Kidney (tissue), 14 donors: ENCODE results near the gene KCTD19. TPM values are rescaled to one million over a fixed set of nuclear protein-coding genes. Genes with fewer than 3 reads are reported as not detected.

Experiments
- DNase-seq, 5 donors: peaks; one replicate each; pipeline ENCODE4 v3.0.0-alpha.2; 2013 to 2020
- FAIRE-seq: peaks from 2 replicates; lab custom pipeline; 2012; peaks lifted over from hg19 to GRCh38; lab: Jason Lieb, UNC
- H3K27ac ChIP-seq, 2 donors: one replicate each; pipeline ENCODE4 v1.7.0; 2013; ENCODE audit warnings: low read depth in 2 of 2, low read length in 2 of 2, inconsistent platforms in 1 of 2
- H3K27me3 ChIP-seq: one replicate; pipeline ENCODE4 v1.7.1; 2013; ENCODE audit warnings: low read length, inconsistent platforms; ENCODE audit not compliant: control insufficient read depth, insufficient read depth
- H3K36me3 ChIP-seq, 3 donors: one replicate each; pipeline versions ENCODE4 v1.7.0 to v1.7.1; 2013; ENCODE audit warnings: low read length in 3 of 3, control low read depth in 1 of 3, inconsistent platforms in 1 of 3; ENCODE audit not compliant: insufficient read depth in 3 of 3, control insufficient read depth in 2 of 3
- H3K4me1 ChIP-seq, 3 donors: one replicate each; pipeline versions ENCODE4 v1.7.0 to v1.7.1; 2013; ENCODE audit warnings: low read length in 3 of 3, inconsistent platforms in 1 of 3, low read depth in 1 of 3; ENCODE audit not compliant: control insufficient read depth in 2 of 3, insufficient read depth in 2 of 3
- H3K4me3 ChIP-seq, 3 donors: one replicate each; pipeline versions ENCODE4 v1.7.0 to v1.8.1; 2013; ENCODE audit warnings: low read length in 3 of 3, control low read depth in 1 of 3, inconsistent platforms in 1 of 3
- H3K9ac ChIP-seq, 3 donors: one replicate each; pipeline versions ENCODE4 v1.7.0 to v1.7.1; 2013; ENCODE audit warnings: low read length in 3 of 3, control low read depth in 1 of 3, inconsistent platforms in 1 of 3
- H3K9me3 ChIP-seq, 3 donors: one replicate each; pipeline versions ENCODE4 v1.7.0 to v1.7.1; 2013; ENCODE audit warnings: low read length in 3 of 3, control low read depth in 1 of 3, inconsistent platforms in 1 of 3; ENCODE audit not compliant: control insufficient read depth in 2 of 3, insufficient read depth in 1 of 3
- CTCF ChIP-seq: IDR thresholded peaks from 3 replicates; pipeline ENCODE4 v1.5.1; 2012; ENCODE audit warnings: mild to moderate bottlenecking, moderate library complexity, borderline replicate concordance; ENCODE audit not compliant: insufficient read depth; ENCODE audit errors: extremely low read depth
- intact Hi-C: fragments of 100-400 bp; cut with DNase I; formaldehyde crosslinking; loops from one replicate; pipeline ENCODE4 v1.11.1; 2022
- polyA plus RNA-seq: library from polyadenylated mRNA; stranded (reverse); fragments of 350-450 nt; fragmentation: Illumina TruSeq; extraction: RNeasy Lipid Tissue Mini Kit (QIAGEN cat#74804); gene quantifications from one replicate; pipeline ENCODE4 v1.2.3, GENCODE V29; 2014; ENCODE audit warnings: low read depth, low replicate concordance; ENCODE audit not compliant: insufficient read depth
- total RNA-seq: library from RNA; stranded (reverse); fragmentation: NEBNext Ultra II Directional; extraction: Animal tissue kit (Norgen Biotek cat#: 25700); gene quantifications from one replicate; pipeline ENCODE4 v1.2.1, GENCODE V29; 2021
- donor health status: control.
- donor health status: control.
- donor health status: control.
- donor health status: control.
- donor health status: control.
- donor health status: DM: yes; HTN: yes; CAD: no.
- donor health status: Normal renal cell carcinoma (clear cell type).

The KCTD19 gene
- total and polyA plus RNA-seq, 2 donors from 2014 or later = 0.31 TPM; not detected in 1

- H3K4me1 ChIP-seq = no peaks in the 10 kb centered on the region
- FAIRE-seq = no peak
- H3K27me3 ChIP-seq = no peaks in the 10 kb centered on the region
- DNase-seq = no peak
- intact Hi-C loops = no loop called here
- no peak for TF ChIP-seq CTCF
- no peaks in the 10 kb centered on the region for H3K36me3 ChIP-seq
- no peaks in the 10 kb centered on the region for H3K9me3 ChIP-seq
- no peak overlapping the region for H3K4me3 ChIP-seq
- no peak overlapping the region for H3K27ac ChIP-seq
- no peak overlapping the region for H3K9ac ChIP-seq
Measured at GRCh38 chr16:67287960-67288359, 38.6 kb downstream of the KCTD19 start.

- Histone ChIP-seq H3K27ac (no peak overlapping the region), H3K4me1 (no peaks in the 10 kb centered on the region), H3K9me3 (no peaks in the 10 kb centered on the region), H3K9ac (no peak overlapping the region), H3K4me3 (no peak overlapping the region), H3K36me3 (no peaks in the 10 kb centered on the region), H3K27me3 (no peaks in the 10 kb centered on the region)
- TF ChIP-seq CTCF = no peak
- FAIRE-seq = no peak
- intact Hi-C loops = no loop called here
- DNase-seq = no peak
Measured at GRCh38 chr16:67286441-67287235, 39.9 kb downstream of the KCTD19 start.

GRCh38 chr16:67284699-67285646, 41.6 kb downstream of the KCTD19 start:
- peak; percentile 61 to 85 (median 65) for DNase-seq
- no peaks in the 10 kb centered on the region for H3K36me3 ChIP-seq
- no peaks in the 10 kb centered on the region for H3K9me3 ChIP-seq
- H3K27me3 ChIP-seq = no peaks in the 10 kb centered on the region
- H3K4me3 ChIP-seq = no peak overlapping the region
- TF ChIP-seq CTCF = peak; percentile 58
- H3K9ac ChIP-seq = no peak overlapping the region
- H3K27ac ChIP-seq = no peak overlapping the region
- no peaks in the 10 kb centered on the region for H3K4me1 ChIP-seq
- no peak for FAIRE-seq
- intact Hi-C loops = no loop called here
